ENCODE data around the gene RAB24.

- TF ChIP-seq CTCF (IDR thresholded peaks at IDR 0.05; ENCODE audit: poor library complexity, severe bottlenecking) (no peak), RAD21 (conservative IDR thresholded peaks at IDR 0.05) (no peak), SMC3 (conservative IDR thresholded peaks at IDR 0.05; ENCODE audit: poor library complexity) (no peak), EZH2 (IDR thresholded peaks at IDR 0.05; ENCODE audit: borderline replicate concordance, insufficient read depth, low read length, poor library complexity, severe bottlenecking) (no peak), REST (IDR thresholded peaks at IDR 0.05; ENCODE audit: borderline replicate concordance) (no peak), EP300 (conservative IDR thresholded peaks at IDR 0.05; ENCODE audit: poor library complexity, severe bottlenecking) (no peak), POLR2AphosphoS5 (IDR thresholded peaks at IDR 0.05) (no peak), TAF1 (IDR thresholded peaks at IDR 0.05; ENCODE audit: low read depth) (no peak), MXI1 (conservative IDR thresholded peaks at IDR 0.05; ENCODE audit: poor library complexity, severe bottlenecking) (no peak)
Measured at GRCh38 chr5:177332031-177332895, 28.7 kb upstream of the RAB24 start.

Measured in neural cell (in vitro differentiated cells).